Astrocyte (in vitro differentiated cells and primary cell): ENCODE measurements around the gene HOXA7.

Experiments
- CTCF ChIP-seq: IDR thresholded peaks from 2 replicates; pipeline ENCODE4 v1.5.1; 2011; ENCODE audit warnings: low read depth, mild to moderate bottlenecking, inconsistent platforms, low read length, moderate library complexity; ENCODE audit not compliant: insufficient read depth
- EZH2 ChIP-seq: IDR thresholded peaks from 2 replicates; pipeline ENCODE4 v1.6.1; 2012; ENCODE audit warnings: mild to moderate bottlenecking, low read length, inconsistent platforms; ENCODE audit not compliant: insufficient read depth

GRCh38 chr7:27154369-27154768 is 2.1 kb downstream of the HOXA7 start:
- TF ChIP-seq CTCF (no peak), EZH2 (no peak)
